Measurements from ENCODE around the gene ARL5C.

Gene ARL5C

DNA sequence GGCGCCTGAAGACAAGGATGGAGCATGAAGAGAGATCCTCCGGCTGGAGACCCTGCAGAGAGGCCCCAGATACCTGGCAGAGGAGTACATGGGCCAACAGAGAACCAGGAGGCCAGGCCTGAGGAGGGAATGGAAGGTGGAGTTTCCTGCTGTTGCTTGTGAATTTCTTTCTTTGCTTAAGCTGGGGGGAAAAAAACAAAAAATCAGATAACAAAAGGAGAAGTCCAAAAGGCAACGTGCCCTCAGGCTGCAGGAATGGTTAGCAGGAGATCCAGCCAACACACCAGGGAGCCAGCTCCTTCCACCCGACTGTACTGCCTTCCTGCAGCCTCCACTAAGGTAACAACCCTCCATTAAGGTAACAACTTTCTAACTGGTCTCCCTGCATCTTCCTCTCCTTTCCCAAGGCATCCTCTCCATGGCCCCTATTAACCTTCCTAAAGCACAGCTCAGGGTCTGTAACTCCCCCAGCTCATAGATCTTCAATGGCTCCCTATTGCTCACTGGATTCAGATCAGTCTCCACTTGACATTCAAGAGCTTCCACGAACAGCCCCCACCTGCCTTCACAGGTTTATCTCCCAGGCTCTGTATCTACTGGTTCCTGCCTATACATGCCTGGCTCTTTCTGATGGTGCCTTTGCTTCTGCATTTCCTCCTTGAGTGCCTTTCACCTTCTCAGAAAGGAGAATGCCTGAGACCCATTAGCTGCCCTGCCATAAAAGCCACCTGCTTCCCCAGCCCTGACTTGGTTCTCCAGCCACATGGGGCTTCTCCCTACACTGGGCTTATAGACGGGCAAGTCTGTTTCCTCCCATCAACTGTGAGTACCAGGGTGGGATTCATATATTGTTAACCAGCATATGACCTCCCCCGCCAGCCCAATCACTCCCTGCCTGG is 725 bp upstream of the ARL5C start:
- peak; percentile 72 for DNase-seq

DNA sequence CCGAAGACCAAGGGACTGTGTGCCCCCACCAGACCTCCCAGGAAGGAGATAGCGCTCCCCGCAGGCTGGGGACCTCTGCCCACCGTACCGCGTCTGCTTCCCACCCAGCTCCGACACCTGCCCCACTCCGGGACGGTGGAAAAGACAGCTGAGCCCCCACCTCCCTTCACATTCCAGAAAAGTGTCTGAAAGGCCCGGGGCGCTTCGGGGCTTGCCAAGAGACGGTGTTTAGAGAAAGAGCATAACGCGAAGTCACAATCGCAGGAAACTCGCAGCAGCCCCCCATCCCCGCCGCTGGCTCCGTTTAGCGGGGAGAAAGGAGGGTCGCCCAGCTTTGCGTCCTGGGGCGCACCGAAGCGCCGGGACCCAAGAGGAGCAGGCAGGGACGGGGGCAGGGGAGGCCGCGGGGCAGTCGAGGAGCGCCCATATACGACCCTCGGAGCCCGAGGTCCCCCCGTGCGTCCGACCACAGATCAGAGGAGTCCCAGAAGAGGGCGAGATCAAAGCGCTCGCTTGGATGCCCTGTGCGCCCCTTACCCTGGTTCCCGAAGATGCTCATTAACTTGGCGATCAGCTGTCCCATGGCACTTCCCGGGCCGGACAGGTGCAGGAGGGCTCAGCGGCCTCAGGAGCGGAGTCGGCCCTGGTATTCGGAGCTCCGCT is 652 bp downstream of the ARL5C start:
- DNase-seq, result no peak

DNA sequence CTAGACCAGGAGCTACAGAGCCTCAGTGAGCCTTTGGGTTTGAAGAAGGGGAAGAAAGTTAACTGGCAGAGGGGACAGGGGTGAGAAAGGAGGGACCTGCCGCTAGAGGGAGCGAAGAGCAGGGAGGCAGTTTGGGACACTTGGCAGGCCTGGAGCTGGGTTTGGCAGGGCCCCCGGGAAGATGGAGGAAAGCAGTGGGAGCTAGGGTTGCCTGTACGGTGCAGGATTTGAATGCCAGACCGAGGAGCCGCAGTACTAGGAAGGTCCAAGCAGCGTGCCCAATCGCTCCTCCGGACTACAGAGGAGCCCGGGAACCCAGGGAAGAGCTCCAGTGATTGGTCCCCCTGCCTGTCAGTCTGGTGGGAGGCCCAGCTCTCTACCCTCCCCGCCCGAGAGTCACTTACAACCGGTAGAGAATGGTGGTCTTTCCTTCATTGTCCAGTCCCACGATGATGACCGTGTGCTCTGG is 1.3 kb downstream of the ARL5C start:
- DNase-seq, result peak; percentile 86

DNA sequence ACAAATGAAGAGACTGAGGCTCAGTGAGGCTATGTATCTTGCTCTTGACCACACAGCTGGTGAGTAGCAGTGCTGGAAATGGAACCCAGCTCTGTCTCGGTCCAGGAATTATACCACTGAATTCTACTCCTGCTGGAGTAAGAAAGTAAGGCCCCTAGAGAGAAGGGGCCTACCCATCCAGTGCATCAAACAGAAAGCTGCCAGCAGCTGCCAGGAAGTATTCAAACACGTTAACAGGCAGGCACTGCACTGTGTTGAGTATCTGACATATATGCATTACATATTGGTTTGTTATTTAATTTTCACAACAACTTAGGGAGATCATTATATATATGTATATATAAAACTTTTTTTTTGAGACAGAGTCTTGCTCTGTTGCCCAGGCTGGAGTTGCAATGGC is 4.0 kb downstream of the ARL5C start:
- DNase-seq, result no peak

DNA sequence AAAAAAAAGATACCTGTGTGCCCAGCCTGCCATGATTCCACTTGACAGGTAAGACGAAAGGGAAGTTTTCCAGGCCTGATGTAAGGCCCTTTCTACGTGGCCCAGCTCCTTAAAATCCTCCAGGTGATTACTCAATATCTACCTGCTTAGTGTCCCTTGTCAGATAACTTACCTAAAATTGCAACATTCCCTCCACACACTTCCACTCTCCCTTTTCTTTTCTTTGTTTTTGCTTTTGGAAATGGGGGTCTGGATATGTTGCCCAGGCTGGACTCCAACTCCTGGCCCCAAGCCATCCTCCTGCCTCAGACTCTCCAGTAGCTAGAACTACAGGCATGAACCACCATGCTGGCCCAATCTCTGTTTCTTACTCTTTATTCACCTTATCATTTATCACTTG is 7.3 kb downstream of the ARL5C start:
- DNase-seq, result no peak

DNA sequence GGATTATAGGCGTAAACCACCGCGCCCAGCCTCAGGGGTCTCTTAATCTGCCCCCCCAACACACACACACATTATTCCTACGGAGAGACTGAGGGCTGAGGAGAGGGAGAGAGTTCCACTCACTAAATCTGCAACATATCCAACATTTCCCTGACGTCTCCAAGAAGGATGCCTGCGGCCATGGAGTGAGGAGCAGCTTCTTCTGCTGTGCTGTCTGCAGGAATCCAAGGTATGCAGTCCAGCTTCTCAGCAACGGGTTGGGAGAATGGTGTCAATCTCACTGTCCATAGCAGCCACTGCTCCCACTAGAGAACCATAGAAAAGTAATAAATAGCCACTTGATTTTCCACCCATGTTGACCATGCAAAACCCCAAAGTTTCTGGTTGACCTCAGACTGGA is 9.5 kb downstream of the ARL5C start:
- no peak for DNase-seq

DNA sequence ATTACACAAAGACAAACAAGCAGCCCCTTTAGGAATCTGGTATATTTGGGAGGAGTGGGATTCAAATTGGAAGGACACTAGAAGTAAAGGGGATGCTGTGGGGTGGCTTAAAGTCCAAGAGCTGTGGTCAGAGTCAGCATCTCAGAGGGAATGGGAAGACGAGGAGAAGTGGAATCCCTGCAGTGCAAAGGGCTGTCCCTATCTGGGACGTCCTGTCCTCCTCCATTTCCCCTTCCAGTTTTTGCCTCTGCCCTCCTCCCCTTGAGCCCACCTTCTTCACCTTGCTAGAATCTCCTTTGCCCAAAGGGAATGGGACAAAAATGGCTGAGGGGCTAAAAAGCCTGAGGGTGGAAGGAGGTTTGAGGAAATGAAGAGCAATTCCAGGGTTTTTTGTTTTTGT is 10.3 kb downstream of the ARL5C start:
- no peak for DNase-seq

DNA sequence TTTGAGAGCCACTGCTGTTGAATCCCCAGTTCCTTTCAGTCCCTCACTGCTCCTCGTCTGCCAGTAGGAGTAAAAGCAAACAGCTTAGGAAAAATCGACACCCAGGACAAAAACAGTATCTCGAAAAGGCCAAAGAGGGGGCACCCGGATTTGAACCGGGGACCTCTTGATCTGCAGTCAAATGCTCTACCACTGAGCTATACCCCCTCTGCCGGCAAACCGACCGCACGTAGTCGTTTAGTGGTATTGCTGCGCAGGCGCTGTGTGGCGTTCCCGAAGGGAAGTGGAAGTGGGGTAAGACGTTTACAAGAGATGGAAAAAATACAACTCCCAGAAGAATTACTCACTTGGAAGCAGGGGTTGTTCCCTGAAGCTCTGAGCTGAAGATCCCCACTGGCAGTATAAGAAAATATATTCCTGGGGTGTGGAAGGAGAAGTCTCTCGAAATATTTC is 12.3 kb downstream of the ARL5C start:
- DNase-seq, result peak; percentile 95

DNA sequence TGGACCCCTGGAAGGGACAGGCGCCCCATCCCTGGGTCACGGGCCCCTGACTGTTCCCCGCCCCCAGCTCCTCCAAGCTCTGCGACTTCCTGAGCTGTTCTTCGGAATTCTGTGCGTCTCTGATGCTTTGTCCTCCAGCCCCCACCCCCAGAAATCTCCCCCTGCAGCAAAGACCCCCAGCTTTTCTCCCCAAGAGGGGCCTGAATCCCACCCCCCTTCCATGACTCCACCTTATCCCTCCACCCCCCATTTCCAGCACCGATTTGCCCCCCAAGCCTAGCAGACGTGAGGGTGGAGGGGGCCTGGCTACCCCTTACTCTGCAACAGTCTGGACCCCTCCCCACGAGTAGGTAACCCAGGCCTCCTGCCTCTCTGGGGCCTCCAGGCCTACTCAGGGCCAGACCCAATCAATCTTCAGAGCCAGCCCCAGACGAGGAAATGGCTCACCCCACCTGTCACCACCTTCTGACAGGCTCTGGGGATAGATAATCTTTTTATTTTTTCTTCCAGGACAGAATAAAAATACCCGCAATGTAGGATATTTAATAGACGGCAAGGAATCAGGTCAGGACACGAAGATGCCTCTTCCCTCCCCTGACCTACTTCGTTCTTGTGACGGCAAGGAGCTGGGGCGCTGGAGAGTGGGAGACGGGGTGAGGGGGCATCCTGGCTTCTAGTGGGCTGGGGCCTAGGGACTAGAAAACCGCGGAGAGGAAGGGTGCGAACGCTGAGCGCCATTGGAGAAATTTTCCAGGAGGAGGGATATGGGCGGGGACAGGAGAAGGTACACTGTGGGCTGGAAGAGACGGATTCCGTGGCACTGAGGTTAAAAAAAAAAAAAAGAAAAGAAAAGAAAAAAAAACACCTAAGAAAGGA is 13.8 kb downstream of the ARL5C start:
- DNase-seq, result no peak

DNA sequence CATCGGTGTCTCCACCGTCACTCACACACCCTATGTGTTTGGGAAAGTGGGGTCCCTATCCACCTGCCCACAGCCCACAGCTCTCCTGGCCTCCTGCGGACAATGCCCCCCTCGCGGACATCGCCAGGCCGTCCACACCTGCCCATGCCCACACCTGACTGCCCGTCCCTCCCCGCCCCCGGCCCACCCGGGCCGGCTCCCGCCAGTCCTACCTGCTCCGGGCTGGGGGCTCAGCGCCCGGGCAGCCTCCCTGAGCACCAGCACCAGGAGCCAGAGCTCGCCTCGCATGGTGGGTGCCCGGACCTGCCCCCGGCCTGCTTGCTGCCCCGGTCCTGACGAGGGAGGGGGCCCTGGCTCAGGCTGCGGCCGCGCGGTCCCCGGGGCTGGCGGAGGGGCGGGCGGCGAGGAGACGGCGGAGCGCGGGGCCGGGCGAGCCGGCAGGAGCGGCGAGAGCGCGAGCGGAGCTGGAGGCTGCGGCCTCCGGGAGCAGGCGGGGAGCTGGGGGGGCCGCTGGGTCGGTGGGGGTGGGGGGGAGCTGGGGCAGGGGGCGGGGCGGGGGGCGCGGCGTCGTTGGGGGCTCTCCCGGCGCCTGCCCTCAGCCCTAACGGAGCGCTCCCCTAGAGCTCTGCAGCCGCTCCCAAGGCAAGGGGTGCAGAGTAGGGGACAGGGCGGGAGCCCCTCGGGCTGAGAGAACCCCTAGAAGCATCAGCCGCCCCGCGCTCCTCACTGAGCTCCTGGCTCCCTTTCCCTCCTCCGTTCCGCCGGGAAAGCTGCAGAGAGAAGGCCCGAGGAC is 14.6 kb downstream of the ARL5C start, which contains the start of gene PLXDC1:
Gene PLXDC1, minus strand, starts transcription at position 488 of the 793 bp plus-strand sequence. Its CDS starts 200 bp downstream, at position 288.
- no peak for DNase-seq

DNA sequence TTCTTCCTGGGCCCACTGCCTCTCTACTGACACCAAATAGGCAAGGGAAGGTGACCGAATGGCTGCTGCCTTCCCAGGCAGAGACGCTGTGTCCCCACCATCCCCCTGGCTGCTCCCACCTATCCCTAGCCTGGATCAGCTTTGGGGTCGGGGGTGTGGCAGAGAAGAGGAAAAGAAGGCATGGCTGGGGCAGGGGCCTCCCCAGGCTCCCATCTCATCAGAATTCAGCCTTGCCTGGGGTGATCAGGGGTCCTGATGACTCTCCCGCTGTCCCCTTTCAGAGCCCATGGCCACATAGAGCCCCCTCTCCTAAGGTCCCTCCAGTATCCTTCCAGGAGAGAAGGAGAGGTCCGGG is 15.2 kb downstream of the ARL5C start:
- no peak for DNase-seq

DNA sequence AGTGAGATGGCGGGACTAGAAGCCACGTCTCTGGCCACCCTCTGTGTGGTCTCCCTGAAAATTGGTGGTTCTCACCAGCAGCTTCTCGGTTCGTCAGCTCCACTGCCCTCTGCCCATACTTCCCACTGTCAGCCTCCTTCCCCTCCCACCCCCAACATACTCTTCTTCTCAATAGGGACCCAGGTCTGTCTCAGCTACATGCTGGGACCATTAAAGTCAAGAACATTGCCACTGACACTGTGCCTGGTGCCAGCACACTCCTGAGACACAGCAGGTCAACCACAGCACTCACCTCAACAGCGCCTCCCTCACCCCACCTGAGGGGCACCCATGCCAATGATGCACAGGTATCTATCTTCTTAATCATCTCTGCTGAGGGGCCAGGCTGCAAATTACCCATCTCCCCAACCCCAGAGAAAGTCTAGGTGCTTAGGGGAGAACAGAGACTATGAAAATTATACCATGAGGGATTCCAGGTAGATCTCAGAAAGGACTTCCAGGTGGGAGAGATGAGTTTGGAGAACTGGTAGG is 15.8 kb downstream of the ARL5C start:
- DNase-seq, result no peak

DNA sequence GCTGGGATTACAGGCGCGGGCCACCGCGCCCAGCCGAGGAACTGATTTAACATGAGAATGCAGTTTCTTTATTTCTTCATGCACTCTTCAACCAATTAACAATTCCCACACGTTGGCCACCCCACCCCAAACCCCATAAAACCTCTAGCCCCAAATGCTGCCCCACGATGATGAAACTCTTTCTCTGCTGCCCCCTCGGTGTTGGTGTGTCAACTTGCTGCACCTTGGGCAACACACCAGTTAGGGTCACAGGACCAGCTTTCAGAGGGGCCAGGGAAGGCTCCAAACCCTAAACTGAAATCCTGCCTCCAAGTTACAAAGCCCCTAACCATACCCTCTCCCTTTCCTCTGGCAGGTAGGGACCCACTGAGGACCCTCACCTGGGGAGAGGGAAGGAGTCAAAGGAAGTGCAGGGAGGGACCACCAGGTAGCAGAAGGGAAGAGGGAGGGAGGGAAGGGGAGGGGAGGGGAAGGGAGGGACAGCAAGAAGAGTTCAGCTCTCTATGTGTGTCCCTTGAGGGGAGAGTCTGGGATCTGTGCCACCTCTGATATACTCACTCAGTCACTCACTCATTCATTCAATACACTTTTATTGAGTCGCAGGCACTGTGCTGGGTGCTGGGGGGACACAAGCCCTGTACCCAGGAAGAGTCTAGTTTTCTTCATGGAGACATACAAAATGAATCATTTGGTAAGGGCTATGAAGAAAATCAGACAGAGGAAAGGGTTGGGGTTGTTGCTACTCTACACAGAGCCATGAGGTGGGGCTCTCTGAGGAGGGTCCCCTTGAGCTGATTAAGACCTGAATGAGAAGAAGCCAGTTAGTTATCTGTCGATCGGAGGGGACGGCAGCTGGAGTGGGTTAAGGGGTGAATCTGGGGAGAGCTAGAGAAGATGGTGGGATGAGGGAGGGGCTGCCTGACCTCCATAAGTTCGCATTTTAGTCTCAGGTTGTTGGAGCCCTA is 18.5 kb downstream of the ARL5C start:
- DNase-seq, result no peak

DNA sequence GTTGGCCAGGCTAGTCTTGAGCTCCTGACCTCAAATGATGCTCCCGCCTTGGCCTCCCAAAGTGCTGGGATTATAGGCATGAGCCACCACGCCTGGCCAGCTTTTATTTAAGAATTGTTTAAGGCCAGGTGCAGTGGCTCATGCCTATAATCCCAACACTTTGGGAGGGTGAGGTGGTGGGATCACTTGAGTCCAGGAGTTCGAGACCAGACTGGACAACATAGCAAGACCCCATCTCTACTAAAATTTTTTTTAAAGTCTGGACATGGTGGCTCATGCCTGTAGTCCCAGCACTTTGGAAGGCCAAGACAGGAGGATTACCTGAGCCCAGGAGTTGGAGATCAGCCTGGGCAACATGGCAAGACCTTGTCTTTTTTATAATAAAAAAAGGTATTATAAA is 19.7 kb downstream of the ARL5C start:
- DNase-seq, result no peak

DNA sequence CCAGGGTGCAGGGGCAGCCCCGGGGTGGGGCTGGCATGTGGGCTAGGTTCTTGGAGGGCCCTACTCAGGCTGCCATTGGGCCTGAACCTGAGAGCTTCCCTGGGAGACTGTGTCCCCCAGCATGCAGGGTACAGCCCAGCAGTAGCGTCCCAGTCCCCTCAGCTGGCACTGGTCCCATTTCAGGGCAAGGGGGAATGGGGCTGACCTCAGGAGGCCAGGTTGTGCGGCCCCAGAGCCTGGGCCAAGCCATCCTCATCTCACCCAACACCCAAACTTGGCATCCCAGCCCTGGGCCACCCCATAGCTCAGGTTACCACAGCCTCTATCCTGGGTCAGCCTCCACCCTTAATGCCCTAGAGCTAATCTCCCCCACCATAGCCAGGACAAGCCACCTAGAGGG is 20.8 kb downstream of the ARL5C start:
- no peak for DNase-seq

DNA sequence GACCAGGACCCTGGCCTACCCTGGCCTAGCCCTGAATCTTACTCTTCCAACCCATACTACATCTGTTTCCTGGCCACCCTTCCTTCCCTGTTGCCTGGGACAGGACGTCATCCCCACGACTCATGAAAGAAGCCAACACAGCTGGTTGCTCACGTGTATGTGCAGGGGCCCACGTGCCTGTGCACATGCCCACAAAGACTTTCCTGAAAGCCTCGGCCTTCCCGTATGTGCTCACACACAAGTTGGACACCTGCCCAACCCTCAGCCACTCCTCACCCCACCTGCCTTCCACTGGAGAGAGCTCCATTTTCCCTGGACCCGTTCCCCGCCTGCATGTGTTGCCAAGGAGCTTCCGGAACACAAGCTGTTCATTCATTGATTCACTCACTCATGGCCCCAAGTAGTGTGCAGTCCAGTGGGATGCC is 21.5 kb downstream of the ARL5C start:
- no peak for DNase-seq

DNA sequence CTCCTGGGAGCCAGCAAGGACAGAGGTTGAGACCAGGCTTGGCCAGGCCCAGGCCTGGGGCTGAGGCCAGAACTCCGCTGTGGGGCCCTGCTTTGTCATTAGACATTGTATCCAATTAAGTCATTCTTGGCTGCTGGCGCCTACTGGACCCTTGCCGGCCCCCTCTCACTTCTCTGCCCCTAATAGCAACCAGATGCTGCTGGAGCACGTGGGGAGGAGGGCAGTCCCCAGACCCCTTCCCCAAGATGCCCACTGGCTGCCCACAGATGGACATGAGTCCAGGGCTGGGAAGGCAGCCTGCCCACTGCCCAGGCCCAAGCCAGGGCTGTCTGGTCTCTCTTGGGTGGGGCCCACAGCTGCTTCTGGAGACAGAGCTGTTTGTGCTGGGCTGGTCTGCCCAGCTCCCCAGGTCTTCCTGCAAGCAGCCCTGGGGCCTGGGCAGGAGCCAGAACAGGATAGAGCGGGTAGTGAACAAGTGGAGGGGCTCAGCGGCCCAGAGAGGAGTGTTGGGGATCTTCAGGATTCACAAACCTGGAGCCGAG is 22.3 kb downstream of the ARL5C start:
- DNase-seq, result no peak

DNA sequence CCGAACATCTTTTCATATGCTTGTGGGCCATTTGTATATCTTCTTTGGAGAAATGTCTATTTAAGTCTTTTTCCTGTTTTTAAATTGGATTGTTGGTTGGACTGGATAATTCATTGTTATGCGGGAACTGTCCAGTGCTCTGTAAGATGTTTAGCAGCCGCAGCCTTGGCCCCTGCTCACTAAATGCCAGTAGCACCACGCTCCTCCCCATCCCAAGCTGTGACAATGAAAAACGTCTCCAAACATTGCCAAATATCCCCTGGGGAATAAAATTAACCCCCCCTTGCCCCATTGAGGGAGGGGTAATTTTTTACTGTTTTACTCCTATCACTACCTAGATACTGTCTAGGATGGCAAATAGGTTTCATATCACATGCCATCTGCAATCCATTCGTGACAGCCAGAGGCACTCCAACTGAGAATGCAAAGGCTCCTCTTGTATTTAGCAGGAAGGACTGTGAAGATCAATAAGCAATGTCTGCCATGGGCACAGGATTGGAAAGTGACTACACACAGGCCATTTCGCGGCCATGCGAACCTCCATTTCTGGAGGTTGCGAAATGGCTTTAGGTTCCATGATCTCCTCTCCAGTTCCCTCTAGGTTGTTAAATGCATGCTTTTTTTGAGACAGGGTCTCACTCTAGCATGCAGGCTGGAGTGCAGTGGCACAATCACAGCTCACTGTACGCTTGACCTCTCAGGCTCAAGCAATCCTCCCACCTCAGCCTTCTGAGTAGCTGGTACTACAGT is 23.9 kb downstream of the ARL5C start:
- no peak for DNase-seq

DNA sequence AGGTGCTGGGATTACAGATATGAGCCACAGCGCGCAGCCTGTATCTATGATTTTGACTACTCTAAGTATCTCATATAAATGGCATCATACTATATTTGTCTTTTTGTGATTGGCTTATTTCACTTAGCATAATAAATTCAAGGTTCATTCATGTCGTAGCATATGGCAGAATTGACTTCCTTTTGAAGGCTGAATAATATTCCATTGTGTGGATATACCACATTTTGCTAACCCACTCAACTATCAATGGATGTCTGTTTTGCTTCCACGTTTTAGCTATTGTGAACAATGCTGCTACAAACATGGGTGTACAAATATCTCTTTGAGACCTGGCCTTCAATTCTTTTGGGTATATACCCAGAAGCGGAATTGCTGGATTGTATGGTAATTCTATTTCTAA is 24.7 kb downstream of the ARL5C start:
- DNase-seq, result no peak

DNA sequence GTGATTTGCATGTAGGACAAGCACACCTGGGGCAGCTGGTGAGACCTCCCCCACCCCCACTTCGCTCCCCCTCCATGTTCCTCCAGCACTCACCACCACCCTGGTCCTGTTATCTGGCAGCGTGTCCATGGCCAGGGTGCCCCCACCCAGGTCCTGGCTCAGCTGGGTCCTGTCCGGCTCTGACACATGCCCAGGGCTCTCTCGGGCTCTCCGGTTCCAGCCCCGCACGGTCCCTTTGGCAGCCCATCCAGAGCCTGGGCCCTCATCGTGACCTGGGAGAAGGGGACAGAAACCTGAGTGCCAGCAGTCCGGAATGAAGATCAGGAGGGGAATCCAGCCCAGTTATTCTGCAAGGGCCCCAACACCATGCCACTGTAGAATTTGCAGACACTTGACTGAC is 26.4 kb downstream of the ARL5C start:
- DNase-seq, result no peak

Measured in OCI-M1 (cell line).